SK-N-SH (cell line): ENCODE data around the gene MYD88.

Experiments
- CTCF ChIP-seq: fragments of 200-600 bp; sonication (generic); IDR thresholded peaks from 2 replicates; pipeline ENCODE4 v1.6.1; 2017; ENCODE audit warnings: antibody characterized with exemption, mild to moderate bottlenecking, moderate library complexity
- ELF1 ChIP-seq: IDR thresholded peaks from 2 replicates; pipeline ENCODE4 v1.4.0; 2012
- EZH2phosphoT487 ChIP-seq: fragments of 200-600 bp; sonication (generic); IDR thresholded peaks from 2 replicates; pipeline ENCODE4 v1.6.1; 2017; ENCODE audit warnings: low read depth, mixed run types, mild to moderate bottlenecking, antibody characterized with exemption, moderate library complexity, borderline replicate concordance
- FOXJ3 ChIP-seq: sonication (generic); formaldehyde crosslinking; IDR thresholded peaks from 2 replicates; pipeline ENCODE4 v1.5.1; 2020; ENCODE audit warnings: mild to moderate bottlenecking, missing genetic modification reagents
- GABPA ChIP-seq: IDR thresholded peaks from 2 replicates; pipeline ENCODE4 v1.4.0; 2012; ENCODE audit warnings: low read depth, mild to moderate bottlenecking
- NRF1 ChIP-seq: IDR thresholded peaks from 2 replicates; pipeline ENCODE4 v1.6.1; 2012; ENCODE audit warnings: low read depth, mild to moderate bottlenecking, low read length
- RAD21 ChIP-seq: IDR thresholded peaks from 2 replicates; pipeline ENCODE4 v1.6.1; 2012; ENCODE audit warnings: mild to moderate bottlenecking, low read length
- RFX5 ChIP-seq: IDR thresholded peaks from 2 replicates; pipeline ENCODE4 v1.6.1; 2012; ENCODE audit warnings: mild to moderate bottlenecking, improper control_type of control experiment, low read length
- TEAD4 ChIP-seq: IDR thresholded peaks from 2 replicates; pipeline ENCODE4 v1.4.0; 2012; ENCODE audit warnings: mild to moderate bottlenecking, borderline replicate concordance; ENCODE audit not compliant: insufficient read depth
- USF2 ChIP-seq: fragments of 150-350 bp; IDR thresholded peaks from 2 replicates; pipeline ENCODE4 v1.6.1; 2017; ENCODE audit warnings: antibody characterized with exemption, low read length, low read depth, borderline replicate concordance
- YY1 ChIP-seq: IDR thresholded peaks from 2 replicates; pipeline ENCODE4 v1.4.0; 2012; ENCODE audit warnings: low read depth, mild to moderate bottlenecking
- ZBTB33 ChIP-seq: IDR thresholded peaks from 2 replicates; pipeline ENCODE4 v1.4.0; 2012; ENCODE audit warnings: low read depth, borderline replicate concordance

GRCh38 chr3:38157117-38157516, 18.7 kb downstream of the MYD88 start:
- no peak for TF ChIP-seq CTCF
- no peak for TF ChIP-seq FOXJ3
- TF ChIP-seq ZBTB33: no peak
- no peak for TF ChIP-seq RAD21
- no peak for TF ChIP-seq NRF1
- TF ChIP-seq GABPA: no peak
- no peak for TF ChIP-seq TEAD4
- TF ChIP-seq EZH2phosphoT487: no peak
- TF ChIP-seq YY1: no peak
- no peak for TF ChIP-seq RFX5
- TF ChIP-seq USF2: no peak
- no peak for TF ChIP-seq ELF1
